Stimulated activated CD8-positive, alpha-beta memory T cell treated with anti-CD3 and anti-CD28 coated beads, Interleukin-12 subunit alpha, Interleukin-12 subunit beta, amount 100 ng/mL, for 4 hours (primary cell): ENCODE measurements around the gene CAB39.

ENCODE experiments used
- DNase-seq: peaks from one replicate; pipeline ENCODE4 v3.0.0-alpha.2; 2020; ENCODE audit warnings: low read depth

The CAB39 gene

DNA sequence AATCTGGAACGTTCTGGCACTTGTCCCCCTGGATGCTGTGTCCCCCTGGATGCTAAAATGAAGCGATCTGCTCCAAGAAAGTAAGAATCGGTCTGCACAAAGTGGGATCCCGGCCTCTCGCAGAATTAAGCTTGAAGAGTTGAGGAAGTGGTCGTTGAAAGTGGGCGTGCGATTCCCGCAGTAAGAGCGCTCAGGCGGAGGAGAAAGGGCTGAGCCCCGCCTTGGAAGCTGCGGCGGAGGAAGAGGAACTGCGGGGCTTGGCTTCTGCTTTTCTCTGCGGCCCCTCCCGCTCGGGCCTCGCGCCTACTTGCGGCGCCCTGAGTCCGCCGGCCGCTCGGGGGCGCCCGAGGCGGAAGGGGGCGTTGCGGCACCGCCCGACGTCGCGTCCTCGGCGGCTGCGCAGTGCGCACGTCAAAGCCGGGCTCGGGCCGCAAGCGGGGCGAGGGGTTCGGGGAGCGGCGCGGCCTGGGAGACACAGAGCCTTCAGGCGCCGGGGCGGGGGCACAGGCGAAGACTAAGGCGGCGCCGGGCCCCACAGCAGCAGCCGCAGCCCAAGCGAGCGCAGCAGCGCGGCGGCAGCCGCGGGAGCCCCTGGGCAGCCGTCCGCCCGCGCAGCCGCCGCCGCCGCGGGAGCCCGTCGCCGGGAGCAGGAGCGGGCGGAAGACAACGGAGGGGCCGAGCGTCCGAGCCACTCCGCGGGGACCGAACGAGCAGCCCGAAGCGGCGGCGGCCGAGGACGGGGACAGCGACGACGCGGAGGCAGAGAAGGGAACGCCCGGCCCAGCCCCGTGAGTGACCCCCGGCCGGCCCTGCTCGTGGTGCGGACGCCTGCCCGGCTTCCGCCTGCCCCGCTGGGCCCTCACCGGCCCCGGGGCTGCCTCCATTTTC, at the start of gene CAB39:
CAB39 (plus strand) TSS at position 400 of the 888 bp plus-strand sequence. CDS start 47,160 bp downstream, outside the sequence.
- peak; percentile 85 for DNase-seq

DNA sequence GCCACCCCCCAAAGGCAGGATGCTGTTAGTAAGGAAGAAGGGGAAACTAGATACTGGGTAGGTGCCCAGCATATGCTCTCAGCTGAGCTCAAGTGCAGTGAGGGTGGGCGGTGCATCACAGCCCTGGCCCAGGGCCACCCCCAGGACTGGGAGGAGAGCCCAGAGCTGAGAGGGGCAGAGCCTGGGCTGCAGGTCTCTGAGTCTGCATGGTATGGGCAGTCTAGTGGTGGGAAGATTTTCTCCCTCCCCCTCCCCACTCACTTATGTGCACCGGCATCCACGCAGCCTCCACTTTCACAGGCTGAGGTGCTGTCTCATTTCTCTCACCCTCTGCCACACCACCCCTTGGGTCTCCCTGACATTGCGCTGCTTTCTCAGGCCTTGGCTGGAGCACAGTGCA, 48.5 kb upstream of the CAB39 start:
- DNase-seq = no peak

DNA sequence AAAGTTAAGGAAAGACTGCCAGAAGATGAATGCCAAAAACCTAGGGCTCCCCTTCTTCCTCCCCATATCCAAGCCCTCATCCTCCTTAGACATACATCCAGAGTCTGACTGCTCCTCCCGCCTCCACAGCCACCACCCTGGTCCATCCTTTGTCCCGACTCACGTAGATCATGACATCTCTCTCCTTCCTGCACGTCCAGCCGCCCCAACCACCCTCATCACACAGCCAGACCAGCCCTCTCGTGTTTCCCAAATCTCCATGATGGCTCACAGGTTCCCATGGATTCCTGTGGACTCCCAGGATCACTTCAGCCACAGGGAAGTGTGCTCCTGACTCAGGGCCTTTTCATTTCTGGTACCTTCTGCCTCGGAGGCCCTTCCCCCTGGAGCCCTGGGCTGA, 47.8 kb upstream of the CAB39 start:
- DNase-seq = no peak

DNA sequence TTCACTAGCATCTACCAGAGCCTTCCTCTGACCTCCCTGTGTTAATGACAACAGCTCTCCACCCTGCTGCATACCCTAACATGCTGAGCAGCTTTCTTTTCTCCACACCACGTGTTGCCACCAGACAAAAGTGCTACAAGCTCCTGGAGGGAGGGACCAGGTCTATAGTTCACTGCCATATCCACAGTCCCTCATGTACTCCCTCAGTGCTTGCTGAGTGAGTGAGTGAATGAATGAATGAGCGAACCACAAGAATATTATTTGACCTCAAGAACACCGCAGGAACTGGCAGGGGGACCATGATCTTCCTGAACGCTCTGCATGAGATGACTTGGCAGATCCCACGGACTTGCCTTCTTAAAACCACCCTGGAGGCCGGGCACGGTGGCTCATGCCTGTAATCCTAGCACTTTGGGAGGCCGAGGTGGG, 47.4 kb upstream of the CAB39 start:
- DNase-seq = no peak

DNA sequence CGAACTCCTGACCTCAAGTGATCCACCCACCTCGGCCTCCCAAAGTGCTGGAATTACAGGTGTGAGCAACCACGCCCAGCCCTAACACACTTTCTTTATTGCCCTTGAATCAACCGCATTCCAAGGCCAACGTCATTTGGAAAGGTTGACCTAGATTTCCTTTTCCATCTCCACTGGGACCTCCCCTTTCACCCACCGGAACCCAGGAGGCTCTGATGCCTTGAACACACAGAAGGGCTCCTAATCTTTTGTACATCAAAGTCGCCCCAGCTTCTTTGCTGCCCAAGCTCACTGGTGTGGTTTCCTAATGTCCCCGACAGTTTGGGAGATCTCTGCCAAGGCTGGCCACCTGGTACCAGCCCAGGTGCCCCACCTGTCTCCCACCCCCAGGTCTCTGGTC, 46.2 kb upstream of the CAB39 start:
- no peak for DNase-seq

DNA sequence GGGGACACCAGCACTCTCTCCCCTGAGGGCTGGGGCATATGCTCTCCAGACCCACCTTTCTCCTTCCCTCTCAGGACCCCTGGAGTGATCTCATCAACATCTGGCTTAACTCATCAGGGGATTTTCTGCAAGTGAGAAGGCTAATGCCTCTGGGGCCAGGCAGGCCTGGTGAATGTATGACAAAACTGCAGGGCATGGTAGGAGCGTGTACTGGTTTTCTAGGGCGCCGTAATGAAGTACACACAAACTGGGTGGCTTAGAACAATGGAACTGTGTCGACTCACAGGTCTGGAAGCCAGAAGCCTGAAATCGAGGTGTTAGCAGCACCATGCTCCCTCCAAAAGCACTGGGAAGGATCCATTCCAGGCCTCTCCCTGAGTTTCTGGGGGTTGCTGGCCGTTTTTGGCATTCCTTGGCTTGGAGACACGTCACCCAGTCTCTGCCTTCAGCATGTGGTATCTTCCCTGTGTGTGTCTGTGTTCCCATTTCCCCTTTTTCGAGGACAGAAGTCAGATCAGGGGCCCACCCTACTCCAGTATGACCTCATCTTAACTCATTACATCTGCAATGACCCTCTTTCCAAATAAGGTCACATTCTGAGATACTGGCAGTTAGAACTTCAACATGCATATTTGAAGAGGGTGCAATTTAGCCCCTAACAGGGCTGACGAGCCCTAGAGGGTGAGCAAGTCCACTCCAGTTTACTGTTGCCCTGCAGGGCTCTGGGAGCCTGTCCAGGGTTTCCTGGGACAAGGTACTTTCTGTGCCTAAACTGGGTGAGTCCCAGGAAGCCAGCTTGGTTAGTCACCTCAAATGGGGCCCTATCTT, 45.5 kb upstream of the CAB39 start:
- DNase-seq = no peak

DNA sequence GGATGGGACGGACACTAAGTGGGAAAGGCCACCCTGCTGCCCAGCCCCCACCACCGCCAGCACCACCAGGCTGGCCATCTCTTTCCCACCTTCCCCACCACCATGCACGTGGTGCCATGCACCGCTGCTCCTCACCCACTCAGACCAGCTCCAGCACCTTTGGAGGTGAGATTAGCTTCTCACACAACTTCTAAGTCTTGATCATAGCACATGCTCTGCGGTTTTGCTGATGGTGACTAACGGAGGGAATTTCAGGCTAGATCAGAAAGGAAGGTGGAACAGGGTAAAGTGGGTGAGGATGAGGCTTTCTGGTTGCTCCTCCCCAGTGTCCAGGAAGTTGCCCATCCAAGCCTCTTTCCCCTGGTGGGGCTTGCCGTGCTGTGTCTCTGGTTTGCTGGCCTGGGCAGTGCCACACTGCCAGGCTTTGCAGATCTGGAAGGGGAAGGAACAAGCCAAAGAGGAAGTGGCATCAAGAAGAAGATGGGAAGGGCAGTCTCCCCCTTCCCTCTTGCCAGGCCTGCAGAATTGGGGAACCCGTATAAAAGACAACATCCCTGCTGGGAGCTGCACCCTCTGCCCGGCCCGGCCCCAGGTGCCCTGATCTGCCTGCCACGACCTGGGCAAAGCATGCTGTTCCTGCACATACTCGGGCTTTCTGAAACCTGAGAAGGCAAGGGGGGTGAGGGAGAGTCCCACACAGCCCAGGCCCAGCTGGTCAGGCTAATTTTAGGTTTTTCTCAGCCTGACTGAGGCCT, 44.3 kb upstream of the CAB39 start:
- DNase-seq = no peak

DNA sequence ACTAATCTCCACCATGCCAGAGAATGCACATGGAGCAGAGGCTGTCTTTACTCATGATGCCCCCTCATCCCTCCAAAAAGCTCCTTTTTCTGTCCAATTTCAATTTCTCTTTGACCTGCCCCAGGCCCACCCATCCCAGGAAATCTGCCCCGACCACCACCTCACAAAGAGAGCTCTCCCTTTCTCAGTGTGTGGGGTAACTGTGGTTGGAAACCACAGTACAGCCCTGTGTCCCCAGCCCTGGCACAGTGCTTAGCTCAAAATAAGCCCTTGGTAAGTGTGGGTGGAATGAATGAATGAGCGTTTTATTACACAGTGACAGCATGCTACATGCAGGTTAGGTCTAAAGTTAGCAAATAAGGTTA, 43.7 kb upstream of the CAB39 start:
- no peak for DNase-seq

DNA sequence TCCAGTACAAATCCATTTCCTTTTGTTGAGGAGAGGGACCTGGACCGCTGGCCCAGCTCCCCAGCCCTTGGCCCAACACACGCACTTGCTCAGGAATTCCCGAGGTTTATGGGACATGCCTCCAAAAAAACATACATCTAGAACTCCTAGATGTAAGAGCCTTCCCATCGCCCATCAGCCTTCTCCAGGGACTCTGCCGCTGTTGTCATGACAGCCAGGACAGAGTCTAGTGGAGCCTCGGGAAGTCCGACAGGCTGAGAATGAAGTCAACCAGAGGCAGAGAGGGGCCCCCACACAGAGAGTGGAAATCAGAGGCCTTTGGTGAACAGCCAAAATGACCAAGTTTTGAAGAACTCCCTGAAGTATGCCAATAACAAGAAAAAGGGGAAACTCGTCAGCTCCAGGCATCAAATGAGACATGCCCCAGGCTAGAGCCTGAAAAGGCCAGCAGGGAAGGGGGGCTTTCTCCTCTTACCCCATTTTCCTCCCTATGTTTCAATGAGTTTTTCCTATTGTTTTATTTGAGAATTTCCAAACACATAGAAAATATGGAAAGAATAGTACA, 43.2 kb upstream of the CAB39 start:
- DNase-seq = no peak

DNA sequence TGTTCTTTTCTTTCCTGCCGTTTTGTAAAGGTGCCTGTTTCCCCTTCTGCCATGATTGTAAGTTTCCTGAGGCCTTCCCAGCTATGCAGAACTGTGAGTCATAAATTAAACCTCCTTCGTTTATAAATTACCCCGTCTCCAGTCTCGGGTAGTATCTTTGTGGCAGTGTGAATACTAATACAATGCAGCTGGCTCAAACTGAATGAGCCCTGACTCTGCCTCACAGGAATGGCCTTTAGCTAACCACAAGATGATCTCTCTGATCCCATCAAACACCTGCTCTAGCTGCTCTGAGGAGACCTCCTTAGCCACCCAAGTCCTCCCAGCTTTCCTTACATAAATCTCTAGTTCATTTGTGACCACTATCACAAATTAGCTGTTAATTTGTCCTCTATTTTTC, 41.5 kb upstream of the CAB39 start:
- no peak for DNase-seq

DNA sequence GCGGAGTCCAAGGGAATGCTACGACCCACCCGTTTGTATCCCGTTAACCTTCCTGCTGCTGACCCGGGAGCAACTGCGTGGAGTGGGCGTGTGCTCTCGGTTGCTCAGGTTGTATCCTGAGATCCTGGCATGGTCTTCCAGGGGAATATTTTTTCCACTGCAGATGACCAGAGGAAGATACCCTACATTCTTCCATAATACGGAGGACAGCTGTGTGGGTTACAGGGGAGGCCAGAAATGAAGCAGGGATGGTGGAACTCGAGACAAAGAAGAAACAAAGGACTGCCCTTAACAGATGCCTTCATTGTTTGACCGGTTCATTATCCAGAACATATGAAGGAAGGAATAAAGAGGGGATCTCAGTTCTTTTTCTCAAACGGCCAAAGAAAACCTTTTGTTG, 39.8 kb upstream of the CAB39 start:
- no peak for DNase-seq

DNA sequence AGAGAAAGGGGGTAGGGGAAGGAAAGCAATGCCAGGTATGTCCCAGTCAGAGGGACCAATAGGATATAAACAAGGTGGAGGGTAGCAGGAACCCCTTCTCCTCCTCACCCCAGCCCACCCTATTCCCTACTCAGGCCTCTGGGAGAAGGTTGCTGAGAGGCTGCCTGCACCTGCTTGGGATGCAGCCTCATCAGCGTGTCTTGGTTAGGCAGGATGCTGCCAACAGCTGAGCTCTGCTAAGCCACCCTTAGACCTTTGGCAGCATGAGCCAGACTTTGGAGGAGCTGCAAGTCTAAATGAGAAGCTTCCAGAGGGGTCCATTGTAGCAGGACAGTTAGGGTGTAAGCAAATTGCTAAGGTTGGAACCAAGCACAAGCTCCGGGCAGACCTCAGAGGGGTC, 38.2 kb upstream of the CAB39 start:
- DNase-seq = no peak

DNA sequence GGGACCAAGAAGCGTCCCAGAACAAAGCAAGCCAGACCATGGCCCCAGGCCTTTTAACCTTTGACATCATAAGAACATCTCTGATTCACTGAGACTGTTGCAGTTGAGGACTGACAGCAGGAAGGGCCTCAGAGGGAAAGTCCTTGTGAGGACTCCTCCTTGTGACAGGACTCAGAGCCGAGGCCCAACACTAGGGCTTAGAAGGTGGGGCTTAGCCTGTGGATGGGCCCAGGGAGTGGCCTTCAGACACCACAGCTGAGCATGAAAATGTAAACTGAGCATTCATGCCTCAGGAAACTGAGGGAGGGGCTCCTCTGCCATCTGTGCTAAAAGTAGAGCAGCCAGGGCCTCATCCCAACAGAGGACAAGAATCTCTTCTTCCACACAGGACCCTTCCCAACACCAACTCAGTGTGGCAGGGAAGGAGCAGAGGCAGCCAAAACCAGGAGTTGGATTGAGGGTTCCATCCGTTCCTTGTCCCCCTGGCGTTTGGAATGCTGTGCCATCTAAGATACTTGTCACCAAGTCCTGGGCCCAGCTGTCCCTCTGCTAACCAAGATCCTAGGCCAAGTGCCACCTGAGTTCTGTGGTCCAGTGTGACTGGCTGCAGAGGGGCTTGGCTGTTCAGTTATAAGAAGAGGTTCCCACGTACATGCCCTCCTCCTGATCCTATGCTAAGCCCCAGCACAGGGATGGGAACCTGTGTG, 37.5 kb upstream of the CAB39 start:
- no peak for DNase-seq

DNA sequence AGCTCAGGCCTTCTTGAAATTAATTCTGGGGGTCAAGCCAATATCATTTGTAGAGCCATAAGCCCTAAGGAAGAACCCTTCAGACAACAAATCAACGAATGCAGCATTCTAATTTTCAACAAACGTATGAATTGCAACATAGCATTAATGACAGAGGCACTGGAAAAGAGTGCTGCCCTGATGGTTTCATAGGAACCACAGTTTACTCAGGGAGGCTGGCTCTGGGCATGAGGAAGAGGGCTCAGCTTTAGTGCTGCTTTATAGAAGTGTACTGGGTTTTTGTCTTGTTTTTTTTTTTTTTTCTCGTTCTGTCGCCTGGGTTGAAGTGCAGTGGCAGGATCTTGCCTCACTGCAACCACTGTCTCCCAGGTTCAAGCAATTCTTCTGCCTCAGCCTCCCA, 36.1 kb upstream of the CAB39 start:
- DNase-seq = no peak

DNA sequence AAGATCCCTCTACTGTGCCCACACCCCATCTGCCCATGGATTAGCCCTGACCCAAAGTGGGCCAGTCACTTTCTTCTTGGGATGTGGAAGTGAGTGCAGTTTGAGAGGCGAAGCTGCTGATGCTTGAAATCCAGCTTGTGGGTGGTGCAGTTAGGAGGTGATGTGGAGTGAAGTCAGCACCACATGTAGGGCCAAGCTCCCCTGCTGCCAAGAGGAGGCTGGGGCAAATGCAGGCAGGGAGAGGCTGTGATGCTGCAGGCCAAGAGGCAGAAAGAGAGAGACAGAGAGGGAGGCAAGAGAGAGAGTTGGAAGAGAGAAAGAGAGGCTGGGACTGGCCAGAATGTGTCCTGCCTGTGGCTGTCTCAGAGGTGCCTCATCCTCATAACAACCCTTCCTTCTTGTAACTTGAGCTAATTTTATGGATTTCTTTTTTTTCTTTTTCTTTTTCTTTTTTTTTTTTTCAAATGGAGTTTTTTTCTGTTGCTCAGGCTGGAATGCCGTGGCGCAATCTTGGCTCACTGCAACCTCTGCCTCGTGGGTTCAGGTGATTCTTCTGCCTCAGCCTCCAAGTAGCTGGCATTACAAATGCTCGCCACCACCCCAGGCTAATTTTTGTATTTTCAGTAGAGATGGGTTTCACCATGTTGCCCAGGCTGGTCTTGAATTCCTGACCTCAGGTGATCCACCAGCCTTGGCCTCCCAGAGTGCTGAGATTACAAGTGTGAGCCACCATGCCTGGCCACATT, 35.3 kb upstream of the CAB39 start:
- no peak for DNase-seq

DNA sequence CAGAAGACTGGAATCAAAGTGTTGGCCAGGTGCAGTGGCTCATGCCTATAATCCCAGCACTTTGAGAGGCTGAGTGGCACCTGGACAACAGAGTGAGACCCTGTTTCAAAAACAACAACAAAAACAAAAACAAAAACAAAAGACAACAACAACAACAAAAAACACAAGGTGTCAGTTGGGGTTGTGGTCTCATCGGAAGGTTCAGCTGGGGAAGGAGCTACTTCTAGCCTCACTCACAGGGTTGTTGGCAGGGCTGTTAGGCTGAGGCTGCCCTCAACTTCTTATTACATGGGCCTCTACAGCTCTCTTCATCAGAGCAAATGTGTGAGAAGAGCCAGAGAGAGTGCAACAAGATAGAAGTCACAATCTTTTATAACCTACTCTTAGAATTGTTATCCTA, 34.6 kb upstream of the CAB39 start:
- DNase-seq = no peak

DNA sequence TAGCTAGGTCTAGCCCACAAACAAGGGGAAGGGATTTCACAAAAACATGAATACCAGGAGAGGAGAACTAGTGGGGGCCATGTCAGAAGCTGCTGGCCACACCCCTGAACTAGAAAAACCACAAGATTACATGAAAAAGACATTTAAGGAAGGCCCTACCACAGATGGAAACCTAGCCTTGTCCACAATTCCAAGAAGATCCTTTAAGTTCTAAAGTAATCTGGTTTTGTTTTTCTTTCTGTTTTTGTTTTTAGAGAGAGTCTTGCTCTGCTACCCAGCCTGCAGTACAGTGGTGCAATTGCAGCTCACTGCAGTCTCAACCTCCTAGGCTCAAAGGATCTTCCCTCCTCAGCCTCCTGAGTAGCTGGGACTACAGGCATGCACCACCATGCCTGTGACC, 34.2 kb upstream of the CAB39 start:
- DNase-seq = no peak

DNA sequence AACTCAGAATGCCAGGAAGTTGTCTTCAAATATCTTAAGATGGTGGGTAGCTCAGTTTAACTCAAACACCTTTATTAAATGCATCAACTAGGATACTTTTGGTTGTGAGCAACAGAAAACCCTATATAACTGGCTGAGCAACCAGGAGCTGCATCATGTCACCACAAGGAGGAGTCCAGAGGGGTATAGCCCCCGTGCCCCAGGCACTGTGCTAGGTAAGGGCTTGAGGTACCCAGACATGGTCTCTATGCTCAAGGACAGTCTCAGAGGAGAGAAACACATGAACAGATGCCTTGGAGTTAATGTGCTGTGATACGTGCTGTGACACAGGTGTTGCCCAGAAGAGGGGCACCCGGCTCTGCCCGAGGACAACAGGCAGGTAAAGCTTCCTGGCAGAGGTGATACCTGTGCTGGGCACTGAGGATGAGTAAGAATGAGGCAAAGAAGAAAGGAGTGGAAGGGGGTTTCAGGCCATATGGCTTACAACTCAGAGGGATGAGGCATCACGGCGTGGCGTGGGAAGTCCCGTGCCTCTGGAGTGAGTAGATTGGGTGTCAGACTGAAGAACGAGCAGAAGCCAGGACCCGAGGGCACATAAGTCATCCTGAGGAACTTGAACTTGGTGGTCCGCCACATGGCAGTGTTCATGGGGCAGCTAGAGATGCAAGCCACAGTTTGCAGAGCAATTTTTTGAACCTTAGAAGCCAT, 32.0 kb upstream of the CAB39 start:
- no peak for DNase-seq

DNA sequence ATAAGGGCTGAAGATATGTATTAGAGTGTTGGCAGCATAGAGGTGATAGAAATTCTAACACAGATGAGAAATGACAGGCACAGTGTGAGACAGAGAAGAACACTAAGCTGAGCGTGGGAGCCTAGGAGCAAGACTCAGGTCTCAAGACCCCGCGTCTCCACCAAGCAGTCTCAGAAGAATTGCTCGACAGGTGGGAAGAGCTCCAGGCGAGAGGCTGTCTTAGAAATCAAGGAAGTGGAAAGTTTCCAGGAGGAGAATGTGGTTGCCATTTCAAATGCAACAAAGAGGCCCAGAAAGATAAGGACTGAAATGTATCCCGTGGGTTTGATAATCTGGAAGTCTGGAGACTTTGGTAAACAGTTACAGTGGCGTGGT, 31.5 kb upstream of the CAB39 start:
- no peak for DNase-seq

DNA sequence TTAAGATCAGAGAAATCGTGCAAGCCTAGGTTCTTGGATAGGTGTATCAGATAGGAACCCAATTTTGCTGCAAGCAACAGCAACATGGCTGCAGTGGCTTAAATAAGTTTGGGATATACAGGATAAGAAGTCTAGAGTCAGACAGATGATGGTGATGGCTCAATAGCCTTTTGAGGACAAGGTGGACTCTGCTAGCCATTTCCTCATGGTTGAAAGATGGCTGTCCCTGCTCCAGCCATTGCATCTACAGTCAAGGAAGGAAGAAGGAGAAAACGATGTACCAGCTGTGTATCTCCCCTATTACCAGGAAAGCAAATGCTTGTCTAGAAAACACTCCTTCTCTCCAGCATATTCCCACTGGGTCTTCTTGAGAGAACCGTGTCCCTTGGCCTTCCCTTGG, 30.1 kb upstream of the CAB39 start:
- no peak for DNase-seq
